ENCODE measurements around the gene TIMP3. TPM values are rescaled to one million over a fixed set of nuclear protein-coding genes. Genes with fewer than 3 reads are reported as not detected.

The TIMP3 gene
- total RNA-seq, 1 donor from 2014 or later, result 15.2 TPM

GRCh38 chr22:32905400-32905799, 103.9 kb downstream of the TIMP3 start:
- no peaks in the 10 kb centered on the region for H3K36me3 Mint-ChIP-seq (ENCODE audit: unreplicated experiment)
- H3K27ac Mint-ChIP-seq (ENCODE audit: unreplicated experiment), result no peak overlapping the region
- no peak for DNase-seq
- peaks cover 2% of the 10 kb centered on the region for H3K4me1 Mint-ChIP-seq (ENCODE audit: low read depth, unreplicated experiment)
- no peaks in the 10 kb centered on the region for H3K9me3 Mint-ChIP-seq (ENCODE audit: unreplicated experiment)
- no peak for TF ChIP-seq CTCF (IDR thresholded peaks at IDR 0.05; ENCODE audit: partially characterized antibody, unreplicated experiment)
- no peaks in the 10 kb centered on the region for H3K27me3 Mint-ChIP-seq (ENCODE audit: unreplicated experiment)
- no peak overlapping the region for H3K4me3 Mint-ChIP-seq (ENCODE audit: unreplicated experiment)

GRCh38 chr22:32909581-32910428, 108.3 kb downstream of the TIMP3 start:
- Mint-ChIP-seq H3K9me3 (ENCODE audit: unreplicated experiment) (no peaks in the 10 kb centered on the region), H3K4me3 (ENCODE audit: unreplicated experiment) (no peak overlapping the region), H3K27me3 (ENCODE audit: unreplicated experiment) (peaks cover 1% of the 10 kb centered on the region), H3K36me3 (ENCODE audit: unreplicated experiment) (peaks cover 4% of the 10 kb centered on the region), H3K4me1 (ENCODE audit: low read depth, unreplicated experiment) (peaks cover 8% of the 10 kb centered on the region), H3K27ac (ENCODE audit: unreplicated experiment) (no peak overlapping the region)
- no peak for TF ChIP-seq CTCF (IDR thresholded peaks at IDR 0.05; ENCODE audit: partially characterized antibody, unreplicated experiment)
- DNase-seq, result no peak

- H3K36me3 Mint-ChIP-seq (ENCODE audit: unreplicated experiment), result peaks cover 7% of the 10 kb centered on the region
- H3K4me3 Mint-ChIP-seq (ENCODE audit: unreplicated experiment), result no peak overlapping the region
- no peak for DNase-seq
- H3K4me1 Mint-ChIP-seq (ENCODE audit: low read depth, unreplicated experiment), result peaks cover 8% of the 10 kb centered on the region
- TF ChIP-seq CTCF (IDR thresholded peaks at IDR 0.05; ENCODE audit: partially characterized antibody, unreplicated experiment), result no peak
- peaks cover 1% of the 10 kb centered on the region for H3K27me3 Mint-ChIP-seq (ENCODE audit: unreplicated experiment)
- no peak overlapping the region for H3K27ac Mint-ChIP-seq (ENCODE audit: unreplicated experiment)
- H3K9me3 Mint-ChIP-seq (ENCODE audit: unreplicated experiment), result no peaks in the 10 kb centered on the region
These were observed 108.9 kb downstream of the TIMP3 start for GRCh38 chr22:32910429-32910772.

GRCh38 chr22:32911503-32911902, 110.0 kb downstream of the TIMP3 start:
- TF ChIP-seq CTCF (IDR thresholded peaks at IDR 0.05; ENCODE audit: partially characterized antibody, unreplicated experiment), result no peak
- H3K9me3 Mint-ChIP-seq (ENCODE audit: unreplicated experiment), result no peaks in the 10 kb centered on the region
- peaks cover 6% of the 10 kb centered on the region for H3K4me1 Mint-ChIP-seq (ENCODE audit: low read depth, unreplicated experiment)
- no peak overlapping the region for H3K27ac Mint-ChIP-seq (ENCODE audit: unreplicated experiment)
- no peak overlapping the region for H3K4me3 Mint-ChIP-seq (ENCODE audit: unreplicated experiment)
- H3K27me3 Mint-ChIP-seq (ENCODE audit: unreplicated experiment), result peaks cover 1% of the 10 kb centered on the region
- DNase-seq, result no peak
- H3K36me3 Mint-ChIP-seq (ENCODE audit: unreplicated experiment), result peaks cover 8% of the 10 kb centered on the region

Data from glutamatergic neuron (in vitro differentiated cells).